ENCODE data around the gene RING1.

RING1 gene

GRCh38 chr6:33173535-33174180, 34.6 kb upstream of the RING1 start:
- Histone ChIP-seq H3K4me1 (ENCODE audit: control insufficient read depth, insufficient read depth, low read length) (peaks cover 6% of the 10 kb centered on the region; the same call in 1 of the 2 replicates), H3K9me3 (ENCODE audit: control insufficient read depth, insufficient read depth, low read length) (no peaks in the 10 kb centered on the region), H3K9ac (ENCODE audit: low read depth, low read length) (no peak overlapping the region), H3K36me3 (ENCODE audit: control insufficient read depth, insufficient read depth, low read length) (no peaks in the 10 kb centered on the region), H3K27me3 (ENCODE audit: control insufficient read depth, insufficient read depth, low read length) (no peaks in the 10 kb centered on the region), H3K27ac (ENCODE audit: low read depth, low read length) (no peak overlapping the region), H3K4me3 (ENCODE audit: low read depth, low read length) (no peak overlapping the region)

DNA sequence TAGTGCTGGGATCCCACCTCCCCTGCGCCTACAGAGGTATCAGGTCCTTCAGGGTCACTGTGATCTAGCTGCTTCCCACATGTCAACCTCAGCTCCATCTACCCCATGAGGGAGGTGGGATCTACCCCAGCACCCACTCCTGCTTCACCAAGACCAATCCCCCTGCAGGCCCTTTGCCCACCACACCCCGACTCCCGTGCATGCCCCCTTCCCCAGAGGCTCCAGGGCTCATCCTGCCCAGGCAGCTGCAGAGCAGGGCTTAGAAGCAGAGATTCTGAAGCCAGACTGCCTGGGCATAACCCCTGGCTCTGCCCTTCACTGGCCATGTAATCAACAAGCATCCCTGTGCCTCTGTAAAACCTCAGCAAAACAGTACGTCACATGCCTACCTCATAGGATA, 33.5 kb upstream of the RING1 start:
- Histone ChIP-seq H3K36me3 (ENCODE audit: control insufficient read depth, insufficient read depth, low read length) (no peaks in the 10 kb centered on the region), H3K27me3 (ENCODE audit: control insufficient read depth, insufficient read depth, low read length) (no peaks in the 10 kb centered on the region), H3K9ac (ENCODE audit: low read depth, low read length) (no peak overlapping the region), H3K4me3 (ENCODE audit: low read depth, low read length) (no peak overlapping the region), H3K27ac (ENCODE audit: low read depth, low read length) (no peak overlapping the region), H3K4me1 (ENCODE audit: control insufficient read depth, insufficient read depth, low read length) (peaks cover 6% of the 10 kb centered on the region; the same call in 1 of the 2 replicates), H3K9me3 (ENCODE audit: control insufficient read depth, insufficient read depth, low read length) (no peaks in the 10 kb centered on the region)

DNA sequence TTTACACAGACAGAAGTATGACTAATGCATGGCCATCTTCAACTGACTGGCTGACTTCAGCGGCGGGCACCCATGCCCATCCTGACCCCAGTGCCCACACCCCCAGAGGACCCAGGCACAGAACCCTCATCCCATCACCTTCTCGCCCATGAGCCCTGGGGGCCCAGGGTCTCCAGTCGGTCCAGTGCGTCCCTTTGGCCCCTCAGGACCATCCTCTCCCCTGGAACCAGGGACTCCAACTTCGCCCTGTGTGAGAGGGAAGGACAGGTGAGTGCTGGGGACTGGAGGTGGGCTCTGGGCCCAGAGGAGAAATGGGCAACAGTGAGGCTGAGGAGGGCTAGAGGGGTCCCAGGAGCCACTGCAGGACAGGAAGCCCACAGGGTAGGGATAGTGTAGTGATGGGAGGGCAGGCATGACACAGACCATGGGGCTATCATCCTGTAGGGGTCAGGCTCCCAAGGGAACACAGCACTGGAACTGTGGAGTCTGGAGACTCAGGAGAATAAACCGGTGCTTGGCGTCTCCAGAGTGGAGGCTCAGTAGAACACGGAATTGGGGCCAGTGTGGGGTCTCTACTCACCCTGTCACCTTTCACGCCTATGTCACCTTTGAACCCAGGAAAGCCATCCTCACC, 32.7 kb upstream of the RING1 start:
- no peak overlapping the region for H3K9ac ChIP-seq (ENCODE audit: low read depth, low read length)
- no peaks in the 10 kb centered on the region for H3K27me3 ChIP-seq (ENCODE audit: control insufficient read depth, insufficient read depth, low read length)
- H3K4me1 ChIP-seq (ENCODE audit: control insufficient read depth, insufficient read depth, low read length), result peaks cover 6% of the 10 kb centered on the region; the same call in 1 of the 2 replicates
- no peak overlapping the region for H3K4me3 ChIP-seq (ENCODE audit: low read depth, low read length)
- H3K36me3 ChIP-seq (ENCODE audit: control insufficient read depth, insufficient read depth, low read length), result no peaks in the 10 kb centered on the region
- H3K27ac ChIP-seq (ENCODE audit: low read depth, low read length), result no peak overlapping the region
- H3K9me3 ChIP-seq (ENCODE audit: control insufficient read depth, insufficient read depth, low read length), result no peaks in the 10 kb centered on the region

DNA sequence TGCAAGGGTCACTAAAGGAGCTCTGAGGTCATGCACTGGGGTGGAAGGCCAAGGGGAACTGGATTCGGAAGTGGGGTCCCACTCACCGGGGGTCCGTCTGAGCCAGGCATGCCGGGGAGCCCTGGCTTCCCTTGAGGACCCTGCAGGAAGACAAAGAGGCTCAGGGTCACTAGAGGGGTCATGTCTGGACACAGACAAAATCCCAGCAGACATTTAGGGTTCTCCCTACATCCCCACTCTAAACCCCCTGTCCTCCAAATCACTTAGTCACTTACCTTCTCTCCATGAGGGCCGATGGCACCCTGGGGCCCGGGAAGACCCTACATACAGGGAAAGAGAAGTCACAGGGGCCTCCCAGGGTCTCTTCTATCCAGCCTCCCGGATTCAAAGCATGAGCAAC, 31.4 kb upstream of the RING1 start:
- Histone ChIP-seq H3K4me1 (ENCODE audit: control insufficient read depth, insufficient read depth, low read length) (peaks cover 6% of the 10 kb centered on the region; the same call in 1 of the 2 replicates), H3K9me3 (ENCODE audit: control insufficient read depth, insufficient read depth, low read length) (no peaks in the 10 kb centered on the region), H3K4me3 (ENCODE audit: low read depth, low read length) (no peak overlapping the region), H3K9ac (ENCODE audit: low read depth, low read length) (no peak overlapping the region), H3K27ac (ENCODE audit: low read depth, low read length) (no peak overlapping the region), H3K27me3 (ENCODE audit: control insufficient read depth, insufficient read depth, low read length) (no peaks in the 10 kb centered on the region), H3K36me3 (ENCODE audit: control insufficient read depth, insufficient read depth, low read length) (no peaks in the 10 kb centered on the region)

DNA sequence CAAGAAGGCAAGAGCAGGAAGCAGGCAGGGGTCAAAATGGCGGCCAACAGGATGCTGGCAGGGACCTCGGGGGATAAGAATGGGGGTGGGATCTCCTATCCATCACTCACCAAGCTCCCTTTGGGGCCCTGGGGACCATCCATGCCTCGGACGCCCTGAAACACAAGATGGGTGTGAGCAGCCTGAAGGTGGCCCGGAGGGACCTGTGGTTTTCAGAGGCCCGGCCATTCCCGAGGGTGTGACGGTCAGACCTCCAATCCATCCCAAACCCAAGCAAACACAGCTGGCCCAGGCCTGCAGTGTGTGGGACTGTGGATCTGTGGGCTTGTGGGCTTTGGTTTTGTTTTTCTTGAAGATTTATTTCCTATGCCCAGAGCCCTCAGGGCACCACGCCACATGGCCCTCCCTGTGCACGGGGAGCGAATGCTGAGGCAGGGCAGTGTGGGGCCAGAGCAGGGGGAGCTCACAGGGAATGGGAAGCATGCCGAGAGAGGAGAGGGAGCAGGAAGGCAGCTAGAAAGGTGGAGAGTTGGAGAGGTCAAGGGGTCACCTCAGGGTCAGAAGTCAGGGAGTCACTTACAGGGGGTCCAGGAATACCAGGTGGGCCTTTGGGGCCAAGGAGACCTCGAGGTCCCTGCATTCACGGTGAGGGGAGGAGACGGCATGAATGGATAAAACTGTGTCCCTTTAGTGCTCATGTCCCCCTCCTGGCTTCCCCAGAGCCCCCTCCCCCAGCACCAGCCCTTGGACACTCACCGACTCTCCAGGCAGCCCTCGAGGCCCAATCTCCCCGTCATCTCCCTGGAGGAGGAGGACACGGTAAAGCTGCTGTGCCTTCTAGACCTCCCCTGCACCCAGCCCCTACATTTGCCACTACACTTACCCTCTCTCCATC, 30.5 kb upstream of the RING1 start:
- no peak overlapping the region for H3K9ac ChIP-seq (ENCODE audit: low read depth, low read length)
- no peak overlapping the region for H3K4me3 ChIP-seq (ENCODE audit: low read depth, low read length)
- H3K27me3 ChIP-seq (ENCODE audit: control insufficient read depth, insufficient read depth, low read length), result no peaks in the 10 kb centered on the region

DNA sequence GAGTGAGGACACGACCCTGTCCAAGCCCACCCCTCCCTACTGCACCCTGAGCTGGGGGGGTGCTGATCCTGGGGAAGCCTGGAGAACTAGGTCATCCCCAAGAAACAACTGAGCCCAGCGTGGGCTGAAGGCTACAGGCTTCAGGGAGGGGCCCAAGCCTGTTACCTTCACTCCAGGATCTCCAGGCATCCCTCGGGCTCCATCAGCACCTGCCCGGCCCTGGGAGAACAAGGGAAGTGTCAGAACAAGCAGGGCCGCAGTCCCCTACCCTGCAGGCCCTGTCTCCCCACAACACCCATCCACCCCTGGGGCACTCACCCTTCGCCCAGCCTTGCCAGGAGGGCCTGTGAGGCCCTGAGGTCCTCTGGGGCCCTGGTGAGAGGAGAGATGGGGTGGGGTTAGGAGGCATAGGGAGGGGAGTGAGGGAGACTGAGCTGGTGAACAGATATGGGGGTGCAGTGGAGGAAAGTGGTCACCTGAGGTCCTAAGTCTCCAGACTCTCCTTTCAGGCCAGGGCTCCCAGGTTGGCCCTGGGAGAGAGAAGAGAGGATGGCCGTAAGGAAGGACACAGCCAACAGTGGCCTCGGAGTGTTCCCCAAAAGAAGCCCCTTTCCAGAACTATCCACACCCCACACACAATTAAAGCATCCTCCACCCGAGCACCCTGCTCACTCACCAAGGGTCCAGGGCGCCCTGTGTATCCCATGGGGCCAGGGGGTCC, 29.4 kb upstream of the RING1 start:
- Histone ChIP-seq H3K4me1 (ENCODE audit: control insufficient read depth, insufficient read depth, low read length) (no peaks in the 10 kb centered on the region), H3K9me3 (ENCODE audit: control insufficient read depth, insufficient read depth, low read length) (no peaks in the 10 kb centered on the region), H3K4me3 (ENCODE audit: low read depth, low read length) (no peak overlapping the region), H3K36me3 (ENCODE audit: control insufficient read depth, insufficient read depth, low read length) (no peaks in the 10 kb centered on the region), H3K27ac (ENCODE audit: low read depth, low read length) (no peak overlapping the region), H3K9ac (ENCODE audit: low read depth, low read length) (no peak overlapping the region), H3K27me3 (ENCODE audit: control insufficient read depth, insufficient read depth, low read length) (no peaks in the 10 kb centered on the region)

More for the DNA sequence above, 30.5 kb upstream of the RING1 start:
- Histone ChIP-seq H3K36me3 (ENCODE audit: control insufficient read depth, insufficient read depth, low read length) (no peaks in the 10 kb centered on the region), H3K27ac (ENCODE audit: low read depth, low read length) (no peak overlapping the region), H3K4me1 (ENCODE audit: control insufficient read depth, insufficient read depth, low read length) (peaks cover 2% of the 10 kb centered on the region; the same call in 1 of the 2 replicates), H3K9me3 (ENCODE audit: control insufficient read depth, insufficient read depth, low read length) (no peaks in the 10 kb centered on the region)

GRCh38 chr6:33181141-33181540, 27.2 kb upstream of the RING1 start:
- Histone ChIP-seq H3K4me1 (ENCODE audit: control insufficient read depth, insufficient read depth, low read length) (no peaks in the 10 kb centered on the region), H3K9me3 (ENCODE audit: control insufficient read depth, insufficient read depth, low read length) (no peaks in the 10 kb centered on the region), H3K4me3 (ENCODE audit: low read depth, low read length) (no peak overlapping the region), H3K27ac (ENCODE audit: low read depth, low read length) (no peak overlapping the region), H3K9ac (ENCODE audit: low read depth, low read length) (no peak overlapping the region), H3K27me3 (ENCODE audit: control insufficient read depth, insufficient read depth, low read length) (no peaks in the 10 kb centered on the region), H3K36me3 (ENCODE audit: control insufficient read depth, insufficient read depth, low read length) (no peaks in the 10 kb centered on the region)

GRCh38 chr6:33183071-33183683, 25.1 kb upstream of the RING1 start:
- H3K36me3 ChIP-seq (ENCODE audit: control insufficient read depth, insufficient read depth, low read length), result no peaks in the 10 kb centered on the region
- H3K4me3 ChIP-seq (ENCODE audit: low read depth, low read length), result no peak overlapping the region
- no peak overlapping the region for H3K27ac ChIP-seq (ENCODE audit: low read depth, low read length)
- H3K4me1 ChIP-seq (ENCODE audit: control insufficient read depth, insufficient read depth, low read length), result no peaks in the 10 kb centered on the region
- H3K9ac ChIP-seq (ENCODE audit: low read depth, low read length), result no peak overlapping the region
- no peaks in the 10 kb centered on the region for H3K9me3 ChIP-seq (ENCODE audit: control insufficient read depth, insufficient read depth, low read length)
- no peaks in the 10 kb centered on the region for H3K27me3 ChIP-seq (ENCODE audit: control insufficient read depth, insufficient read depth, low read length)

- Histone ChIP-seq H3K4me3 (ENCODE audit: low read depth, low read length) (no peak overlapping the region), H3K36me3 (ENCODE audit: control insufficient read depth, insufficient read depth, low read length) (no peaks in the 10 kb centered on the region), H3K9ac (ENCODE audit: low read depth, low read length) (no peak overlapping the region), H3K27ac (ENCODE audit: low read depth, low read length) (no peak overlapping the region), H3K27me3 (ENCODE audit: control insufficient read depth, insufficient read depth, low read length) (no peaks in the 10 kb centered on the region), H3K4me1 (ENCODE audit: control insufficient read depth, insufficient read depth, low read length) (no peaks in the 10 kb centered on the region), H3K9me3 (ENCODE audit: control insufficient read depth, insufficient read depth, low read length) (no peaks in the 10 kb centered on the region)
Measured at GRCh38 chr6:33185190-33185589, 23.1 kb upstream of the RING1 start.

GRCh38 chr6:33185654-33186187, 22.6 kb upstream of the RING1 start:
- no peak overlapping the region for H3K27ac ChIP-seq (ENCODE audit: low read depth, low read length)
- H3K4me1 ChIP-seq (ENCODE audit: control insufficient read depth, insufficient read depth, low read length), result no peaks in the 10 kb centered on the region
- H3K27me3 ChIP-seq (ENCODE audit: control insufficient read depth, insufficient read depth, low read length), result peaks cover 2% of the 10 kb centered on the region; the same call in 1 of the 2 replicates
- H3K36me3 ChIP-seq (ENCODE audit: control insufficient read depth, insufficient read depth, low read length), result no peaks in the 10 kb centered on the region
- H3K9me3 ChIP-seq (ENCODE audit: control insufficient read depth, insufficient read depth, low read length), result no peaks in the 10 kb centered on the region
- no peak overlapping the region for H3K4me3 ChIP-seq (ENCODE audit: low read depth, low read length)
- no peak overlapping the region for H3K9ac ChIP-seq (ENCODE audit: low read depth, low read length)

Data from HUES48 (cell line).